A673 (cell line): ENCODE results near the gene TCTN1. TPM values are rescaled to one million over a fixed set of nuclear protein-coding genes. Genes with fewer than 3 reads are reported as not detected.

Source experiments
- BruUV-seq: library from RNA; stranded (reverse); fragments of 400-500 nt; replicated peaks from 2 replicates; lab custom pipeline; 2021; lab: Mats Ljungman, UMichigan
- CTCF ChIA-PET: fragments of 300-600 bp; sonication (Branson Sonifier 250); formaldehyde crosslinking; loops from one replicate; lab custom pipeline; 2022; ENCODE audit warnings: antibody characterized with exemption; lab: Charles Lee
- POLR2A ChIA-PET: fragments of 300-600 bp; sonication (Branson Sonifier 250); formaldehyde crosslinking; loops from one replicate; lab custom pipeline; 2022; ENCODE audit warnings: antibody characterized with exemption; ENCODE audit not compliant: low non-redundant PET; lab: Charles Lee
- DNase-seq: peaks from one replicate; pipeline ENCODE4 v3.0.0-alpha.2; 2015; ENCODE audit warnings: low spot score
- H3K27ac ChIP-seq: fragments of 200-600 bp; sonication (generic); 2 replicates; pipeline ENCODE4 v1.5.1; 2016; ENCODE audit warnings: mixed run types, low read depth, mild to moderate bottlenecking, mixed read lengths, antibody characterized with exemption, low read length; ENCODE audit not compliant: poor library complexity, severe bottlenecking
- H3K27me3 ChIP-seq: fragments of 200-600 bp; sonication (generic); replicated peaks from 2 replicates; pipeline ENCODE4 v1.6.1; 2017; ENCODE audit warnings: mixed run types, low read depth, mild to moderate bottlenecking, mixed read lengths, antibody characterized with exemption, low read length; ENCODE audit not compliant: insufficient read depth, poor library complexity
- H3K36me3 ChIP-seq: fragments of 200-600 bp; sonication (generic); 2 replicates; pipeline ENCODE4 v1.6.1; 2016; ENCODE audit warnings: mixed run types, mild to moderate bottlenecking, mixed read lengths, antibody characterized with exemption, low read length; ENCODE audit not compliant: insufficient read depth, poor library complexity, severe bottlenecking
- H3K4me1 ChIP-seq: fragments of 200-600 bp; sonication (generic); 2 replicates; pipeline ENCODE4 v1.6.1; 2017; ENCODE audit warnings: mixed run types, mild to moderate bottlenecking, mixed read lengths, antibody characterized with exemption, low read length; ENCODE audit not compliant: insufficient read depth, poor library complexity, severe bottlenecking
- H3K4me3 ChIP-seq: fragments of 200-600 bp; sonication (generic); 2 replicates; pipeline ENCODE4 v1.5.1; 2016; ENCODE audit warnings: low read depth, mixed run types, mild to moderate bottlenecking, mixed read lengths, low read length; ENCODE audit not compliant: poor library complexity, severe bottlenecking
- H3K9me3 ChIP-seq: fragments of 200-600 bp; sonication (generic); 2 replicates; pipeline ENCODE4 v1.6.1; 2016; ENCODE audit warnings: mixed run types, low read depth, mild to moderate bottlenecking, mixed read lengths, antibody characterized with exemption, low read length; ENCODE audit not compliant: poor library complexity, severe bottlenecking
- CTCF ChIP-seq: fragments of 300-800, 200-600 bp; sonication (generic); conservative IDR thresholded peaks from 2 replicates; pipeline ENCODE4 v1.5.1; 2017; ENCODE audit warnings: low read depth, mild to moderate bottlenecking, antibody characterized with exemption, low read length, moderate library complexity, mixed read lengths
- EZH2 ChIP-seq: fragments of 200-600 bp; sonication (generic); IDR thresholded peaks from 2 replicates; pipeline ENCODE4 v1.6.1; 2017; ENCODE audit warnings: borderline replicate concordance, low read depth, mild to moderate bottlenecking, mixed read lengths, antibody characterized with exemption, low read length; ENCODE audit not compliant: poor library complexity, severe bottlenecking
- intact Hi-C: fragments of 100-400 bp; cut with micrococcal nuclease; formaldehyde crosslinking; loops from one replicate; pipeline ENCODE4 v1.10.0; 2022; ENCODE audit not compliant: unreplicated experiment
- total RNA-seq: library from RNA; stranded (reverse); gene quantifications from 2 replicates; pipeline ENCODE4 v1.2.3, GENCODE V29; 2021

The TCTN1 gene
- total RNA-seq, 1 experiment from 2014 or later: 38.8 TPM

GRCh38 chr12:110669193-110669502 is 55.2 kb downstream of the TCTN1 start:
- BruUV-seq: no TSS peak
- Histone ChIP-seq H3K27ac (no peak overlapping the region), H3K27me3 (no peaks in the 10 kb centered on the region), H3K4me1 (no peaks in the 10 kb centered on the region), H3K4me3 (no peak overlapping the region), H3K9me3 (no peaks in the 10 kb centered on the region), H3K36me3 (no peaks in the 10 kb centered on the region)
- ChIA-PET POLR2A (no interaction called here), CTCF (no interaction called here)
- no peak for TF ChIP-seq CTCF
- no peak for TF ChIP-seq EZH2
- no peak for DNase-seq
- intact Hi-C loops: no loop called here

GRCh38 chr12:110670161-110670701 is 56.3 kb downstream of the TCTN1 start:
- POLR2A ChIA-PET: no interaction called here
- Histone ChIP-seq H3K4me3 (no peak overlapping the region), H3K9me3 (no peaks in the 10 kb centered on the region), H3K27me3 (no peaks in the 10 kb centered on the region), H3K4me1 (no peaks in the 10 kb centered on the region), H3K27ac (no peak overlapping the region), H3K36me3 (no peaks in the 10 kb centered on the region)
- no peak for DNase-seq
- intact Hi-C loops: no loop called here
- CTCF ChIA-PET: no interaction called here
- no TSS peak for BruUV-seq
- no peak for TF ChIP-seq CTCF
- no peak for TF ChIP-seq EZH2

GRCh38 chr12:110676171-110676570 is 62.2 kb downstream of the TCTN1 start:
- Histone ChIP-seq H3K36me3 (no peaks in the 10 kb centered on the region), H3K4me1 (no peaks in the 10 kb centered on the region), H3K9me3 (no peaks in the 10 kb centered on the region), H3K4me3 (no peak overlapping the region), H3K27me3 (no peaks in the 10 kb centered on the region), H3K27ac (no peak overlapping the region)
- BruUV-seq: no TSS peak
- DNase-seq: no peak
- ChIA-PET CTCF (no interaction called here), POLR2A (no interaction called here)
- no peak for TF ChIP-seq CTCF
- no peak for TF ChIP-seq EZH2
- intact Hi-C loops: no loop called here
